ENCODE results near the gene CHPT1.

CHPT1 gene

DNA sequence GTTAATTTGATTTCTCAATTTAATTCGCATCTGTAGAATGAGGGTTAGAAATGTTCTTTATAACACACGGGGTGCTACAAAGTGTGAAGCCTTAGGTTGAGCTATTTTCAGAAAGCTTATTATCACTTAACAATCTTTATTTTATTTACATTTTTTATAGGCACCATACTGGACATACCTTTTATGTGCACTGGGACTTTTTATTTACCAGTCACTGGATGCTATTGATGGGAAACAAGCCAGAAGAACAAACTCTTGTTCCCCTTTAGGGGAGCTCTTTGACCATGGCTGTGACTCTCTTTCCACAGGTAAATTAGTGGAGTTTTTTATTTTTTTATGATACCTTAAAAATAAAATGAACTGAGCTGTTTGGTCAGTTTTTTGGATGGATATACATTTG is 16.5 kb downstream of the CHPT1 start:
- TF ChIP-seq POLR2A (IDR thresholded peaks at IDR 0.05; ENCODE audit: extremely low read depth, insufficient read length) = no peak
- TF ChIP-seq, protein P1, sequence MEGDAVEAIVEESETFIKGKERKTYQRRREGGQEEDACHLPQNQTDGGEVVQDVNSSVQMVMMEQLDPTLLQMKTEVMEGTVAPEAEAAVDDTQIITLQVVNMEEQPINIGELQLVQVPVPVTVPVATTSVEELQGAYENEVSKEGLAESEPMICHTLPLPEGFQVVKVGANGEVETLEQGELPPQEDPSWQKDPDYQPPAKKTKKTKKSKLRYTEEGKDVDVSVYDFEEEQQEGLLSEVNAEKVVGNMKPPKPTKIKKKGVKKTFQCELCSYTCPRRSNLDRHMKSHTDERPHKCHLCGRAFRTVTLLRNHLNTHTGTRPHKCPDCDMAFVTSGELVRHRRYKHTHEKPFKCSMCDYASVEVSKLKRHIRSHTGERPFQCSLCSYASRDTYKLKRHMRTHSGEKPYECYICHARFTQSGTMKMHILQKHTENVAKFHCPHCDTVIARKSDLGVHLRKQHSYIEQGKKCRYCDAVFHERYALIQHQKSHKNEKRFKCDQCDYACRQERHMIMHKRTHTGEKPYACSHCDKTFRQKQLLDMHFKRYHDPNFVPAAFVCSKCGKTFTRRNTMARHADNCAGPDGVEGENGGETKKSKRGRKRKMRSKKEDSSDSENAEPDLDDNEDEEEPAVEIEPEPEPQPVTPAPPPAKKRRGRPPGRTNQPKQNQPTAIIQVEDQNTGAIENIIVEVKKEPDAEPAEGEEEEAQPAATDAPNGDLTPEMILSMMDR (IDR thresholded peaks at IDR 0.05; ENCODE audit: low read depth, low read length) = no peak
- no peak for TF ChIP-seq MYC (IDR thresholded peaks at IDR 0.05; ENCODE audit: low read depth, low read length)
- TF ChIP-seq, protein P2, sequence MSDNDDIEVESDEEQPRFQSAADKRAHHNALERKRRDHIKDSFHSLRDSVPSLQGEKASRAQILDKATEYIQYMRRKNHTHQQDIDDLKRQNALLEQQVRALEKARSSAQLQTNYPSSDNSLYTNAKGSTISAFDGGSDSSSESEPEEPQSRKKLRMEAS (IDR thresholded peaks at IDR 0.05; ENCODE audit: low read depth, low read length) = no peak
- H3K4me3 ChIP-seq (ENCODE audit: low read depth, low read length) = no peak overlapping the region
- DNase-seq (ENCODE audit: low read depth) = no peak

DNA sequence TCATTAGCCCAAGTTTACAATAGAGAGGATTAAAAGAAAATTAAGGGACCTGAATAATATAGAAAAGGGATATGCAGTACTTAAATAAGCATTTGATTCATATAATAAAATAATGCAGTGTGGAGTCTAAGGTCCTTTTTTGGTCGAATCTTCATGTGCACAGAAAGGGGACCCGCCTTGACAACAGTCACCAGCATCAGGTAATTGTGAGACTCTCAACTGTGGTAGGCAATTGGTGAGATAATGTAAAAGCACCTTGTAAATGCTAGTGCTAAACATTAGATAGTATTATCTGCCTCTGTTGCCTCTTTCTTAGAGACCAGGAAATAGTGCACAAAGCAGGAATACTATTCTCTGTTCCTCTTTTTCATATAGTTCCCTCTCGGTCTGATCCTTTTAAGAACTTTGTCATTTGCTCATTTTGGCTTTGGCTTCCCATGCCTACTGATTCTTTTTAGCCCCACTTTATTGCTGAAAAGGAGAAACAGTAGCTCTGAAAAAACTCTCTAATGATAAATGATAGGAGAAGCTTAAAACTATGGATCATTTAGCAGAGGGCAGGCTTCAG is 17.5 kb downstream of the CHPT1 start:
- TF ChIP-seq POLR2A (IDR thresholded peaks at IDR 0.05; ENCODE audit: extremely low read depth, insufficient read length) (no peak), MYC (IDR thresholded peaks at IDR 0.05; ENCODE audit: low read depth, low read length) (no peak)
- no peak overlapping the region for H3K4me3 ChIP-seq (ENCODE audit: low read depth, low read length)
- peak; percentile 33 for DNase-seq (ENCODE audit: low read depth)

DNA sequence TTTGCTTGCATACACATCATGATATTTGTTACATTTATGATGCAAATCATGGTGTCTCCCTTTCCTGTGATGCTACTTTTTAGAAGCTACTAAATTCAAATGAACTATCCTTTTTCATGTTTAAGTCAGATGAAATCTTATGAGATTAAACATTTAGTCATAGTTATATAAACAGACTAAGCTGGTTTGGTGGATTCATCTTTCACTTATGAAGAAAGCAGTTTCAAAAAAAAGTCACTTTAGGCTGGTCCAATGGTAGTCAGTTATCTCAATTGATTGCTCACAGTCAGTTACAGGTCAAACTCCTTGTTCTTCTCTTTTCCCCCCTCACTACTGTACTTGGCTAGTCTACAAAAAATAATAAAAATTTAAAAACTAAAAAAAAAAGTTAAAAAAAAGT is 22.1 kb downstream of the CHPT1 start:
- H3K4me3 ChIP-seq (ENCODE audit: low read depth, low read length) = no peak overlapping the region
- TF ChIP-seq, protein P1 (IDR thresholded peaks at IDR 0.05; ENCODE audit: low read depth, low read length) = no peak
- TF ChIP-seq POLR2A (IDR thresholded peaks at IDR 0.05; ENCODE audit: extremely low read depth, insufficient read length) (no peak), MYC (IDR thresholded peaks at IDR 0.05; ENCODE audit: low read depth, low read length) (no peak)
- TF ChIP-seq, protein P2 (IDR thresholded peaks at IDR 0.05; ENCODE audit: low read depth, low read length) = no peak
- no peak for DNase-seq (ENCODE audit: low read depth)

DNA sequence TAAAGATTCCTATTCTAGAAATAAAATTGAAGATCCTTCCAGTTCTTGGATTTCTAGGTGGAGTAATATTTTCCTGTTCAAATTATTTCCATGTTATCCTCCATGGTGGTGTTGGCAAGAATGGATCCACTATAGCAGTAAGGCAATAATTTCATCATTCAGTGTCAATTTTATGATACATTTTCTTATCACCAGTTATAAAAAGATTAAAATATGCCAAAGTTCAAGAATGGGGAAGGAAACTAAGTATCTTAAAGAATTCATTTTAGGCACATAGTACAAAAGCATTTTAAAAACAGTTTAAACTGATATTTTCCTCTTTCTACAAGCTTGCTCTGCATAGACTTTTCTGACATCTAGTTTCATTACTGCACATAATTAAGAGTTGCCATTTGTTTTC is 22.7 kb downstream of the CHPT1 start:
- DNase-seq (ENCODE audit: low read depth) = no peak
- H3K4me3 ChIP-seq (ENCODE audit: low read depth, low read length) = no peak overlapping the region
- no peak for TF ChIP-seq MYC (IDR thresholded peaks at IDR 0.05; ENCODE audit: low read depth, low read length)
- no peak for TF ChIP-seq POLR2A (IDR thresholded peaks at IDR 0.05; ENCODE audit: extremely low read depth, insufficient read length)

DNA sequence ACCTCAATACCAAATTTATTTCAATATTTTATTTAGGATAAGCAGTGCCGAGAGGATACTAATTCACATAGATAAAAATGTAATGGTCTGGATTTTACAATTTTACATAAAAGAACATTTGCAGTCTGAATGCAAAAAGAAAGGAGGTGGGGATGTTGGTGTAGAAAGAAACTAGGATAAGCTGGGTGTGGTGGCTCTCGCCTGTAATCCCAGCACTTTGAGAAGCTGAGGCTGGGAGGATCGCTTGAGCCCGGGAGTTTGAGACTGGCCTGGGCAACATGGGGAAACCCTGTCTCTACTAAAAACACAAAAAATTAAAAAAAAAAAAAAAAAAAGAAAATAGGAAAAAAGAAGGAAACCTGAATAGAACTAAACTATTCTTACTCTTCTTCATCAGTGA is 25.0 kb downstream of the CHPT1 start:
- TF ChIP-seq MYC (IDR thresholded peaks at IDR 0.05; ENCODE audit: low read depth, low read length) (no peak), POLR2A (IDR thresholded peaks at IDR 0.05; ENCODE audit: extremely low read depth, insufficient read length) (no peak)
- TF ChIP-seq, protein P2 (IDR thresholded peaks at IDR 0.05; ENCODE audit: low read depth, low read length) = no peak
- TF ChIP-seq, protein P1 (IDR thresholded peaks at IDR 0.05; ENCODE audit: low read depth, low read length) = no peak
- no peak overlapping the region for H3K4me3 ChIP-seq (ENCODE audit: low read depth, low read length)
- no peak for DNase-seq (ENCODE audit: low read depth)

DNA sequence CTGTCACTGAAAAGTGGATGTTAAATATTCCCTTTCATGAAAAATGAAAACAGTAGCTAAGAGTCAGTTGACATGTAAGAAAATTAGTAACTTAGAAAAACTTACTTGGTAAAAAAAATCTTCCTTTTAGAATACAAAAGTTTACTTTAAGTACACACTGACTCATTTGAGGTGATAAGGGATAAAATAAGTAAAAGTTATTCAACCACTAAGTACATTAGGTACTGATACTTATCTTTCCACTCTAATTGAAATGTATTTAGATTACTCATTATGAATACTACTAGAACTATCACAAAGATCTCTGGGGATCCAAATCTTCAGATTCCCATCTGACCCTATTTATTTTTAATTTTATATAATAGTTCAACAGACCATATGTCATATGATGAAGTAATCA is 29.7 kb downstream of the CHPT1 start:
- TF ChIP-seq POLR2A (IDR thresholded peaks at IDR 0.05; ENCODE audit: extremely low read depth, insufficient read length) (no peak), MYC (IDR thresholded peaks at IDR 0.05; ENCODE audit: low read depth, low read length) (no peak)
- TF ChIP-seq, protein P2 (IDR thresholded peaks at IDR 0.05; ENCODE audit: low read depth, low read length) = no peak
- TF ChIP-seq, protein P1 (IDR thresholded peaks at IDR 0.05; ENCODE audit: low read depth, low read length) = no peak

DNA sequence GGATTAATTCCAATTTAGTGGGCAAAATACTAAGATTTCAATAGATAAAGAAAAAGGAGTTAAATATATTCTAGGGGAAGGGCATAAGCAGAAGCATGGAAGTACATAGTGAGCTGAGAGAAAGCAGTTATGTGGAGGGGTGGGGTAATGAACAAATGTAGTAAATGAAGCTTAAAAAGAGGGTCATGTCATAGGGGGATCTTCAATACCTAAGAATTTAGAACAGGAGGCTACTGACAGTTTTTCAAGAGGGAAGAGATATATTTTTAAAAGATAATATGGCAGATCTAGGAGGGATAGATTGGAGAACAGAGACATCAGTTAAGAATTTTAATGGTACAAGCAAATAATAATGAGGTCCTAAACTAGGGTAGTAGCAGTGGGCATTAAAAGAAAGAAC is 32.4 kb downstream of the CHPT1 start:
- no peak overlapping the region for H3K4me3 ChIP-seq (ENCODE audit: low read depth, low read length)
- TF ChIP-seq MYC (IDR thresholded peaks at IDR 0.05; ENCODE audit: low read depth, low read length) (no peak), POLR2A (IDR thresholded peaks at IDR 0.05; ENCODE audit: extremely low read depth, insufficient read length) (no peak)
- TF ChIP-seq, protein P1 (IDR thresholded peaks at IDR 0.05; ENCODE audit: low read depth, low read length) = no peak
- TF ChIP-seq, protein P2 (IDR thresholded peaks at IDR 0.05; ENCODE audit: low read depth, low read length) = no peak
- no peak for DNase-seq (ENCODE audit: low read depth)

More for the DNA sequence above, 29.7 kb downstream of the CHPT1 start:
- DNase-seq (ENCODE audit: low read depth) = no peak
- no peak overlapping the region for H3K4me3 ChIP-seq (ENCODE audit: low read depth, low read length)

All from NB4 (cell line).